HG03342 (cell line): ENCODE results near the gene LTA.
A peak's percentile ranks its signal among the peaks of the same experiment; 100 is the strongest.
"Not testable (repeated sequence)": the region's sequence is repeated elsewhere in the genome, so short reads cannot be mapped to it uniquely, and the experiment has no call there.

ENCODE experiments used
- ATAC-seq: cut with Tn5 transposase; IDR thresholded peaks from one replicate; pipeline ENCODE4 v1.9.1; 2021; ENCODE audit warnings: mild to moderate bottlenecking, moderate library complexity; ENCODE audit not compliant: unreplicated experiment

Gene LTA

GRCh38 chr6:31541658-31542521 is 30.2 kb upstream of the LTA start, which contains the start of gene DDX39B:
Gene DDX39B (minus strand): TSS chr6:31542003. CDS start chr6:31540532, 1,471 bp downstream.
- peak; percentile 67 for ATAC-seq

DNA sequence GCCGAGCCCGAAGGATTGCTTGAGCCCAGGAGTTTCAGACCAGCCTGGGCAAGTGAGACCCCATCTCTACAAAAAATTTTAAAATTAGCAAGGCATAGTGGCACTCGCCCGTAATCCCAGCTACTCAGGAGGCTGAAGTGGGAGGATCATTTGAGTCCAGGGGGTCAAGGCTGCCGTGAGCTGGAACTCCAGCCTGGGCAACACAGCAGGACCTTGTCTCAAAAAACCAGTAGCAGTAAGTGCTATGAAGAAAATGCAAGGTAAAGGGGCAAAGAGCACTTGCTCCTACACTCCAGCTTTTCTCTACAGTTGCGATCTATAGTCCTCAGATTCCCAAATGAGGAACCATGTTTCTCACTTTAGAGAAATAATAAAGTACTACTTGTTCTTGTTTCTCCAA is 28.4 kb upstream of the LTA start:
- ATAC-seq = no peak

- ATAC-seq = no peak
Measured at GRCh38 chr6:31544676-31545075, 27.4 kb upstream of the LTA start.

GRCh38 chr6:31545291-31545690 is 26.8 kb upstream of the LTA start:
- ATAC-seq = no peak

- ATAC-seq = peak; percentile 47
Measured at GRCh38 chr6:31546339-31546957, 25.6 kb upstream of the LTA start, which contains the start of gene ATP6V1G2. Gene ATP6V1G2 (minus strand): TSS chr6:31546608. CDS start chr6:31546559, 49 bp downstream.

DNA sequence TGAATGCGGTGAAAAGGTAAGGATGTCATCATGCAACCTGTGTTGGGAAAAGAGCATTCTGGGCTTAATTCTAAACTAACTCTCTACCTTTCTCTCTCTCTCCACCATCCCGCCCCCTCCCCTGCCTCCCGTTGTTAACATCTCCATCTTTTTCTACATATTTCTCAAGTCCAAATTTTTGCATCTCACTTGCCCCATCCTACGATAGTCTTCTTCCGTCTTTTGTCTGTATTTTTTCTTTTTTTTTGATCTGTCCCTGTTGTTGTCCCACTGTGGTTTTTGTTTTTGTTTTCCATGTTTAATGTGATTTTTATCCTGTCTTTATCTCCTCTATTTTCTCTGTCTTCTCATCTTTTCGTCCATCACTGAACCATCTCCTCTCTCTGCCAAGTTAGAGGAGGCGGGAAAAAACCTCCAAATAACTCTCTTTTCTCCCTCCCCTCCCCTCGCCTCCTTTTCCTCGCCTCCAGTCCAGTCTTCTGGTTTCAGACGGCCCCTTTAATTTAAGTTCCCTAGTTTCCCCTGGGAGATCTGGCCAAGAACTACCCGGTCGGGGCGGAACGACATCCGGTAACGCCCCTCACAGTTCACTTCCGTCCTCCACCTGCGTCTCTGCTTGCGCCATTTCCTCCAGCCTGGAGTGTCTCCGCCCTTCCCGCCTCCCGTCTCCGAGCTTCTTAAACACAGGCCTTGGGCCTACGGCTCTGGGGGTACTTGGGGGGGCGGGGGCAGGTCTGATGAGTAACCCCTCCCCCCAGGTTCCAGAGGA is 24.9 kb upstream of the LTA start, which contains the start of gene NFKBIL1:
TSS of gene NFKBIL1 (plus strand) at position 651 of the 769 bp plus-strand sequence. CDS start at position 738, 87 bp downstream.
- ATAC-seq = peak; percentile 55

DNA sequence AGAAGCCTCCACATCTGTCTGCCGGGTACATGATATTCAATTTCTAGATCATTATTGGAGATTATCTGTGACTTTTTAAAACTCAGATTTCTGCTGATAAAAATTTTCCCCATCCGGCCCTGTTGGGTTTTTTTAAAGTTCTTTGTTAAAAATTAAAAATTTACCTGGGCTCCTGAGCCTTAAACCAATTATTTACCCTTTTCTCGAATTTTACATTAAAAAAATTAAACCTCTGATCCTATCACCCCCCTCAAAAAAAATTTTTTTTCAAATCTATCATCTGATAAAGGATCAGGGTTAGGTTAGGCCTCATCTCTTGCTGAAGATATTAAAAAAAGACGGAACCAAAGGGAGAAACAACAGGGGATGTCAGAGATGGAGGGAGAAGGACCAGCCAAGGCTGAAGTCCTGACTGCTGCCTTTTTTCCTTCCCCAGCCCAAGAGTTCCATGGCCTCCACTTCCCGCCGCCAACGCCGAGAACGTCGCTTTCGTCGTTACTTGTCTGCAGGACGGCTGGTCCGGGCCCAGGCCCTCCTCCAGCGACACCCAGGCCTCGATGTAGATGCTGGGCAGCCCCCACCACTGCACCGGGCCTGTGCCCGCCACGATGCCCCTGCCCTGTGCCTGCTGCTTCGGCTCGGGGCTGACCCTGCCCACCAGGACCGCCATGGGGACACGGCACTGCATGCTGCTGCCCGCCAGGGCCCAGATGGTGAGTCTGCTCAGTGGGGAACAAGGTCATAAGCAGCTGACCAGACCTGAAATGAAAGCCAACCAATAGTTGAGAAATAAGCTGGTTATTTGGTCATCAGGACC is 24.2 kb upstream of the LTA start:
- no peak for ATAC-seq

DNA sequence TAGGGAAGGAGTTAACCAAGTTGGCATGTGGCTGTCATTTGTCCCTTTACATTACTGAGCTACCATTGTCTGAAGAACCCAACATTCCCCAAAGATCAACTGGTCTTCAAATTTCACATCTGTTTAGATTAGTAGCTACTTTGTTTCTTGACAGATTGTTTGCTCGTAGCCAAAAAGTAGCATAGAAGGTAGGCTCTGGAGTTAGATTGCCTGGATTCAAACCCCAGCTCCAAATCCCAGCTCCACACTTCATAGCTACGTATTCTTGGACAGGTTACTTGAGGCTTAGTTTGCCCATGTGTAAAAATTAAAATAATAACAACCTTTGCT is 23.6 kb upstream of the LTA start:
- no peak for ATAC-seq

GRCh38 chr6:31551371-31551770 is 20.7 kb upstream of the LTA start:
- ATAC-seq = not testable (repeated sequence)

- no peak for ATAC-seq
Measured at GRCh38 chr6:31556307-31556706, 15.8 kb upstream of the LTA start.

DNA sequence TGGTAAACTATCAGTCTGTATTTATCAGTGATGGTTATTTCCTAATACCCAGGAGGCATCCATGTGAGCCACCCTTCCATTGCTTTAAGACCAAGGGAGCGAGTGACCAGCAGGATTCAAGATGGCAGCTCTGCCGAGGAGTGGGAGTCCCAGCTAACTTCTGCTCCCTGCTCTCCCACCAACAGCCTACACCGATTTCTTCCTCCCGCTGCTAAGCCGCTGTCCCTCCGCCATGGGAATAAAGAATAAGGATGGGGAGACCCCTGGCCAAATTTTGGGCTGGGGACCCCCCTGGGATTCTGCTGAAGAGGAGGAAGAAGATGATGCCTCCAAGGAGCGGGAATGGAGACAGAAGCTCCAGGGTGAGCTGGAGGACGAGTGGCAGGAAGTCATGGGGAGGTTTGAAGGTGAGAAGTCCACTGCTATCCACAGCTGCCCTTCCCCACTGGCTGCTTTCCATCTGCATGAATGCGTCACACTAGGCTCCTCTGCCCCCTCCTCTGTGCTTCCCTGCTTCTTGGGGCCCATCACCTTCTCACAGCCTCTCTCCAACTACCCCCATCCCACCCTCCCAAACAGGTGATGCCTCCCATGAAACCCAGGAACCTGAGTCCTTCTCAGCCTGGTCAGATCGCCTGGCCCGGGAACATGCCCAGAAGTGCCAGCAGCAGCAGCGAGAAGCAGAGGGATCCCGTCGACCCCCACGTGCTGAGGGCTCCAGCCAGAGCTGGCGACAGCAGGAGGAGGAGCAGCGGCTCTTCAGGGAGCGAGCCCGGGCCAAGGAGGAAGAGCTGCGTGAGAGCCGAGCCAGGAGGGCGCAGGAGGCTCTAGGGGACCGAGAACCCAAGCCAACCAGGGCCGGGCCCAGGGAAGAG is 14.4 kb upstream of the LTA start:
- no peak for ATAC-seq

DNA sequence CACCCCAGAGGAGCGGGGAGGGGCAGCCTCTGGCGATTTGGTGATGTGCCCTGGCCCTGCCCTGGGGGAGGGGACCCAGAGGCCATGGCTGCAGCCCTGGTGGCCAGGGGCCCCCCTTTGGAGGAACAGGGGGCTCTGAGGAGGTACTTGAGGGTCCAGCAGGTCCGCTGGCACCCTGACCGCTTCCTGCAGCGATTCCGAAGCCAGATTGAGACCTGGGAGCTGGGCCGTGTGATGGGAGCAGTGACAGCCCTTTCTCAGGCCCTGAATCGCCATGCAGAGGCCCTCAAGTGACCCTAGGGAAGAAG is 13.8 kb upstream of the LTA start:
- ATAC-seq = no peak

- ATAC-seq = peak; percentile 27
Measured at GRCh38 chr6:31558631-31559500, 13.2 kb upstream of the LTA start.

DNA sequence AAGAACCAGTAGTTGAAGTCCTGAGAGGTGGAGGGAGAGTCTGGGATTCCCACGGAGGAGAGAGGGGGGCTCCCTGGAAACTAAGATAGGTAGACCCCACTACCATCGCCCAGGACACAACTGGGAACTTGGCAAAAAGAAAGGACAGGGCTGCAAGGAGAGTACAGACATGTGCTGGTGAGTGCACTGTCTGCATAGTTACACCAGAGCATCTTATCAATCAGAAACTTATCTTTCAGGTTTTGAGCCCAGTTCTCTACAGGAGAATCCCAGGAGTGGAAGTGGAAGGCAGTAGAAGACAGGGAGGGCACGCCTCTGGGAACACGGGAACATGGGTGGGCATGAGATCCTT is 12.5 kb upstream of the LTA start:
- ATAC-seq = no peak

DNA sequence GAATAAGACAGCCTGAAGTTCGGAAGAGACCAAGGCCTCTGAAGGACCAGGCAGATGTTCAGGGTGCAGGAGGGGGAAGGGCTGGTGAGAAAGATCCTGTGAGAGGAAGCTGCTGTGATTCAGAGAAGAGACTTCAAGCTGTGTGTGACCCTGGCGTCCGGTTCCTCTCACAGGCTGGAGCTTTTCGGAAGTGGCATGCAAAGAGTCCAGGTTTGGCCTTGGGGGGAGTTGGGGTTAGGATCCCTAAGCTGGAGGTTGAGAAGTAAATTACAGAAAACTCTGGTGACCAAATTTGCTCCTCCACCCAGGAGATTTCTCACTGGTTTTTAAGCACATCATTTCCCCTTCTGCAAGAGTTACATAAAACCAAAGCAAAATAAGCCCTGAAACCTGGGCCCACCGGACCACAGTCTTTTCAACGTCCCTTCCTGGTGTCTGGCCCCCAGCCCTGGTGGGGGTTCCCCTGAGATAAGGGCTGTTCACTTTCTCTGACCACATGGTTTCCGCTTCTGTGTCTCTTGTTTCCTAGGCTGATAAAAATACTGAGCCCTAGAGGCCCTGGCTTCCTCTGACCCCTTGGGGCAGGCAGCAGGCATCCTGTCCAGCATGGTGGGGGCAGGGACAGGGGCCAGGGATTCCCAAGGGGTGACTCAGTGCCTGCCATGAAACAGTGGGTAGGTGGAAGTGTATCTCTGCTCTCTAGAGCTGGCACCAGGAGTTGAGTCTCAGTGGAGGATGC is 12.0 kb upstream of the LTA start:
- ATAC-seq = peak; percentile 48

DNA sequence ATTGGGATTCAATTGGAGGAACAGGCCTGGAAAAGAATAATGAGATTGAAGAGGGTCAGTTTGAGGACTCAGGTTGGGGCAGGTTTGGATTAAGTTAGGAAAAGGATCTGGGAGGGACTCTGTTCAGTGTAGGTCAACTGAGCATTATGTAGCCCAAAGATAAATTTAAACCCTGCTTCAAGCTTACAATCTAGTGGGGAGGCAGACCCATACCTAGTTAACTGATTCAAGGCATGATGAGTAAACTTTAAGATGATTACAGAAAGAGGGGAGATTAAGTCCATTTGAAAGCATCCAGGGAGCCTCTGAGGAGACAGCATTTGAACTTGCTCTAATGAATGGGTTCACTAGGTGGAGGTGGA is 11.4 kb upstream of the LTA start:
- no peak for ATAC-seq

GRCh38 chr6:31567531-31568370 is 4.3 kb upstream of the LTA start:
- no peak for ATAC-seq
